Measurements from ENCODE around the gene MED27.

- TF ChIP-seq CTCF (IDR thresholded peaks at IDR 0.05) (no peak), EP300 (IDR thresholded peaks at IDR 0.05) (no peak)
Observed at GRCh38 chr9:131879911-131880290, 199.8 kb downstream of the MED27 start.
